HG03095 (cell line): ENCODE results near the gene IQCN.

Experiments used
- ATAC-seq: cut with Tn5 transposase; IDR thresholded peaks from one replicate; pipeline ENCODE4 v1.9.1; 2021; ENCODE audit warnings: moderate library complexity; ENCODE audit not compliant: unreplicated experiment

Gene IQCN

DNA sequence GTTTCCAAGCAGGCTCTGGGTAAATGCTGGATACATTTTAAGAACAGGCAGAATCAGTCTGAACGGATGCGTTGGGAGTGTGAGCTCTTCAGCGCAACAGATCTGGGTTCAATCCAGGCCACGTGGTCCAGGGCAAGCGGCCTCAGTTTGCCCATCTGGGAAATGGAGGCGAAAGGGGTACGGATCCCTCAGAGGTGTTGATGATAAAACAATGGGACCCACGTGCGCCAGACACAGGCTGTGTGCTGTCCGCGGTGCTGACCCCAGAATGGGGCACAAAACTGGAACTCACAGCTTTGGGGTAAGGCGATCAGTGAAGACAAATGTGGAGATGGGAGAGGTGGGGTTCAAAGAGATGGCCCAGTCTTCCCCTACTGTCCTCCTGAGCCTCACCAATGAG lies 34.9 kb downstream of the IQCN start:
- no peak for ATAC-seq

DNA sequence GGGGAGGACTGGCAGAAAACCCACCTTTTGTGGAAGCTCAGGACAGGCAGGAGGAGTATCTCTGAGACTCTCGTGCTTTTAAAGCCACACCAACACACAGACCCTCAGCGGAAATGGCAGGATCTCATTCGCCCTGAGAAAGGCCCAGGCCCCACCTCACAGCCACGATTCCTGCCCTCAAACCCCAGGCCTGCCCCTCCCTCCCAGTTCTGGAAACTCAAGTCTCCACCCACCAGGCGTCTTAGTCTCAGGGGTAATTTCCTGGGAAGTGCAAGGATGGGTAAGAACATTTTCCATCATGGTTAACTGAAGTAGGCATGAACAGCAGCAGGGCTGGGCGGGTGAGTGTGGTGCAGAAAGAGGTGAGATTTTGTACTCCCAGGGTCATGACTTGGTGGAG lies 40.1 kb downstream of the IQCN start:
- ATAC-seq = no peak

DNA sequence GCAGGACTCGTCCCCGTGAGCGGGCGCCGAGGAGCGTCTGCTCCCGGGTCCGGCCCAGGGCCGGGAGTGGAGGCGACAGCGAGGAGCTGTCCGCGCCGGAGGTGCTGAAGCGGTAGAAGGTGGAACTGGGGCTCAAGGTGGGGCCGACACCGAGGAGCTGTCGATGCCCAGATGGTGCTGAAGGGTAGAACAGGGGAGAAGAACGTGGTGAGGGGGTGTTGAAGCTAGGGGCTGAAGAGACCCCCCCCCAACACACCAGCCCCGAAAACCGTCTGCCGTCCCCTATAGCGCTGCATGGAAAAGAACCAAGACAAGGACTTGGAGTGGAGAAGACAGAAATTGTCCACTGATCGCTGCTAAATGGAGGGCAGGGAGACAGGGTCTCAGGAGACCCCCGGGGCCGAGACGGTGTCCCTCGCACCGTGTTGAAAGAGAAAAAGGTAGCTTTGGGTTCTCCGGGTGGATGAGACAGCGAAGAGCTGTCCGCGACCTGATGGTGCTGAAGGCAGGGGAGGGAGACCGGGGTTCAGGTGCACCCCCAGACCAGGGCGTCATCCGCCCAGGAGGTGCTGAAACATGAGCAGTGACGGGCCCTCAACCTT lies 40.9 kb downstream of the IQCN start:
- no peak for ATAC-seq

DNA sequence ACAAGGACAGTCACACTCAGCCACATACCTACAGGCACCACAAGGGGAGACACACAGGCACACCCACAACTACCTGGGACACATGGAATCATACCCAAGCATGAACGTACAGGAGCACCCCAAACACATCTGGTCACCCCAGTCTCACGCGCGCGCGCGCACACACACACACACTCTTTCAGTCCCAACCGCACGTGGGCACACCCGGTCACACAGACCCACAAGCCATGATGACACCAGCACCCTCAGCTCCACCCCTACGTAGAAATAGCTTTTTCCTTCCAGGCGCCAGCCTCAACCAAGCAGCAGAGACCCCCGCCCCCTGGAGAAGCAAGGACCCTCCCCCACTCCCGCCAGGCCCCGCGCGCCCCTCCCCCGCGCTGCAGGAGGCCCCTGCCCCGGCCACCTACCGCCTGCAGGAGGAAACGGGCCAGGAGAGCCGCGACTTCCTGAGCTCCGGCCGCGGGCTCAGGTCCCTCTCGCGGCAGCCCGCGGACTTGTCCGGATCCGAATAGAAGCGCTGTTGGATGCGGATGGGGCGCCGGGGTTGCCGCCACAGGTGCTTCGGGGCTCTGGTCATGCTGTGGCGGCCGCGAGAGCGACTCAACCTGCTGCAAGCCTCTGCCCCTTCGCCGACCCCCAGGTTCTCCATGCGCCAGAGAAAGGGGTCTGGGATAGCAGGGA lies 41.6 kb downstream of the IQCN start:
- no peak for ATAC-seq

DNA sequence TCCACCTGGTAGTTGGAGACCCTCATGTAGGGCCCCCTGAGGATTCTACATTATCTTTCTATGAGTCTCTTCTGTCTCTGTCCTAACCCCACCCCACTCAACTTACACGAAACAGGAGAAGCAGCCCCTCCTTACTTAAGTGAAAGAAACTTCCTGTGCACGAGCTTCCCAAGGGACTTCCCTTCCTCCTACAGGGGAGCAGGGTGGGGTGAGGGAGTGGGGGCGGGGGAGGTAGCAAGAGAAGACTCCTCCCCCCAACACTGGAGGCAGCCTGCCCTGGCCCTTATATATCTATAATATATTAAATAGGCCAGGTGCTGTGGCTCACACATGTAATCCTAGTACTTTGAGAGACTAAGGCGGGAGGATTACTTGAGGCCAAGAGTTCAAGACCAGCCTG lies 42.5 kb downstream of the IQCN start:
- no peak for ATAC-seq

DNA sequence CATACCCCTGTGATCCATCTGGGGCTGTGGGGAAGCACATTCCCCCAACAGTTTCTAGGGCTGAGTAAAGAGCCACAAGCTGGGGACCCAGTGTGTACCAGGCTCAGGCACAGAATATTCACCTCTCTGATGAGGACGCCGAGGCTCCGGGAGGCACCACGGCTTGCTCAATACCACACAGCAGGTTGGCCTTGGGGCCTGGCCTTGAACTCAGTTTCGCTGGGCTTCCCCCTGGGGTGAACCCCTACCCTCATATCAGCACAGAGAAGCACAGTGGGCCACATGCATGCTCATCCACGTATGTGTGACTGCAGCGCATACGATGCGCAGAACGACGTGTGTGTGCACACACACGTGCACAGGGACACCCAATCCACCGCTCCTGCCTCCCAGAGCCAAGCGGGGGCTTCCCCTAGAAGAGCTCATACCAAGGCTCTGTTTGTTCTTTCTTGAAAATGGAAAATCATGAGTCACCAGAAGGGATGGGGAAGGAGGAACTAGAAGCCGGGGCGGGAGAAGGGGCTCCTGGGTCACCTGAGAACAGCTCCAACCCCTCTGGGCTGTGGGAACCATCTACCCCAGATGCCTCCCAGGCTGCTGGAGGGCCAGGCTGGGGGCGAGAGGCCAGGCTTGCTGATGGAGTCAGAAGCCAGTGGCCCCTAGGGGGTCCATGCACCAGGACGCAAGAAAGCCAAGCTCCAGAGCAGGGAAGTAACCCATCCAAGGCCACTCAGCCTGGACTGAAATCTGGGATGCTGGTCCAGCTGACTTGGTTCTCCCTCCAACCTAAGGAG lies 43.1 kb downstream of the IQCN start:
- no peak for ATAC-seq

DNA sequence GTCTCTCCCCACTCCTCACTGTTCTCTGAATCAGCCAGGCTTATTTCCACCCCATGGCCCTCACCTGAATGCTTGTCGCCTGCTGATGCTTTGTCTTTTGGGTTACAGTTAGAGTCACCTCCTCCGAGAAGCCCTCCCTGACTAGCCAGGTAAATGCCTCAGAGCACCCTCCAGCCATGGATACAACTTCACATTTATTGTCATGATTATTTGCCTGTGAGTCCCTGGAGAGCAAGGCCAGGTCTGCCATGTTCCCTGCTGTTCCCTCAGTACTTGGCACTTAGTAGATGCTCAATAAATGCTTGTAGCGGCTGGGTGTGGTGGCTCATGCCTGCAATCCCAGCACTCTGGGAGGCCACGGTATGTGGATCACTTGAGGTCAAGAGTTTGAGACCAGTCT lies 44.3 kb downstream of the IQCN start:
- ATAC-seq = no peak

DNA sequence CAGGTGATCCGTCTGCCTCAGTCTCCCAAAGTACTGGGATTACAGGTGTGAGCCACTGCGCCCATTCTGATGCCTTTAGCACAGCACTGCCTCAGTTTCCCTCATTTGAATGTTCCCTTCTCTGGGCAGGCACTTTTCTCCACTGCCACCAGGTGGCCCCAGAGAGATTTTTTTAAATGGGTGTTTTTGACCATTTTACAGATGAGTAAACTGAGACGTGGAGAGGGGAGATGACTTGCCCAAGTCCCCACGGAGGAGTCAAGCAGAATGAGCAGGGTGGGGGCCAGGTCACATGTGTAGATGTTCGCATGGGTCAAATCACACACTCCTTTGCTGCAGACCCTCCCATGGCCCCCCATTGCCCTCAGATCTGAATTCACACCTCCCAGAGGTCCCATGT lies 44.8 kb downstream of the IQCN start:
- ATAC-seq = no peak

DNA sequence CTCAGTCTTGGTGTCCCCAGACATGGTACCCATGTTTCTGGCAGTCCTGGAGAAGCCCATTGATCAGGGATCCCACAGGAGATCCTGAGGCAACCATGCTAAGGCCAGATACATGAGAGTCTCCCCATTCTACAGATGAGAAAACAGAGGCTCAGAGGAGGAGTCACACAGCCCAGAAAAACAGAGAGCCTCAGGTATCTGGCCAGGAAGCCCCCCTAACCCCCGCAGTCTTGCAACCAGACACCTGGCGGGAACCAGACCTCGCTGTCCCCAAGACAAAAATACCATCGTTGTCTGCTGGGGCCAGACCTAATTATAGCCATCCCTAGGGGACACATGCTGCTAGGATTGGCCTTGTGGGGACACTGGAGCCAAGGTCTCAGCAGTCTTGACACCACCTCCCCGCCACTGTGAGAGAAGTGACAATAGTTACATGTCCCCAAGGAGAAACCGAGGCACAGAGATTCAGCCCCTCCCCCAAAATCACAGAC lies 46.4 kb downstream of the IQCN start:
- no peak for ATAC-seq

DNA sequence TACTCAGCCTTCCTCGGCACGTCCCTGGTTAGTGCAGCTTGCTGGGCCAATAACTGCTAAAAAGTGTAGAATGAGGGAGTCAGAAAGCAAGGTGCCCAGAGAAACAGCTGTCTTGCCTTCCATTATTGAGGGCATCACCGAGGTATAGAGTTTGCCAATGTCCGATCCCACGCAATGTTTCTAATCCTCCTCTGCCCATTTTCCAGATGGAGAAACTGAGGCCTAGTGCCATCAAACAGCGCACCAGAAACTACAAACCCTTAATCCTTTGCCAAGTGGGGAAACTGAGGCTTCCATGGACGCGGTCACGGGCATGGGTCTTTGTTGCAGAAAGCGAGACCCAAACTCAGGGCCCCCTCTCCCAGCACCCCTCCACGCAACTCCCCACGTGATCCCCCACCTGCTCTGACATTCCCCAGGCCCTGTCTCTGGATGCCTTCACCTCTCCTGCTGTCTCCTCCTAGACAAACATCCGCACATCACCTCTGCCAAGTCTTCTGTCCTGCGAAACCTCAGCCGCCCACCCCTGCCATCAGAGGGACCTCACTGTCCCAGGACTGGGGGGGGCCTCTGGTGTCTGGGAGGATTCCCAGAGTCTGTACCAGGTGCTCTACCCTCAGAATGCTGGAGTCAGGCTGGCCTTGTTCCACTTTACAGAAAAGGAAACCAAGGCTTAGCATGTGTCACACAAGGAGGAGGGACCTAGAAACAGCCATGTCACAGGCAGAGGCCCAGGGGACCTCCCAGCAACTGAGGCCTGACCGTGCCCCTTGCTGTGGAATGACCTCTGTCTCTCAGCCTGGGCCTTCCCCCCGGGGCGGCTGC lies 47.1 kb downstream of the IQCN start:
- ATAC-seq = no peak

DNA sequence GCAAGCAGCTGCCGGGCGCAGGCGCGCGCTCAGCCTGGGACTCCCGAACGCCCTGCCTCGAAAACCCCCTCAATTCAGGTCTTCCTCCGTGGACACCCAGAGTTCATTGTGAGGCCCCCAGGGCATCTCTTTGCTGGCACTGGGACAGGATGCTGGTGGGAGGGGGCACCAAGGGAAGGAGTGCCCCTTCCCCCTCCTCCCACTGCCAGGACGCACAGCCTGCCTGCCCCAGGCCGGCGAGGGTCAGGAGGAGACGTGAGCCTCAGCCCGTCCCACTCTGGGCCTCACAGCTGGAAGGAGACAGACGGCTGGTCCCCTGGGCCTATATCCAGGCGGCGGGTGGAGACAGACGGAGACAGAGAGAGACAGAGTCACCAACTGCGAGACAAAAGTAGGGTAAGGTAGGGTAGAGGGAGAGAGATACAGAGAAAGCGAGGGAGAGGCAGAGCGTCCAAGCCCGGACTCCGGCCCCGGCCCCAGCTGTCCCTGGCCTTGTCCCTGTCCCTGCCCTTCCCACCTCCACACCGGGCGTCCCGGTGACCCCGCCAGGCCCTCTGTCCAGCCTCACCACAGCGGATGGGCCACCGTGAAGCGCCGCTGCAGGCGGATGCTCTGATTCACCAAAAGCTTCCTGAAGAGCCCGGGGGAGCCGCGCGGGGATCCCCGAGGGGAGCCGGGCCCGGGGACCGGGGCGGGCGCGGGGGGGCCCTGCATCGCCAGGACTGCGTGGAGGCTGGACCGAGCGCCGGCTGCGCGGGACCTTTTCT lies 48.4 kb downstream of the IQCN start, which contains the start of gene PDE4C:
TSS of gene PDE4C (minus strand) at position 737 of the 767 bp plus-strand sequence. CDS start at position 714, 23 bp downstream.
- ATAC-seq = no peak

DNA sequence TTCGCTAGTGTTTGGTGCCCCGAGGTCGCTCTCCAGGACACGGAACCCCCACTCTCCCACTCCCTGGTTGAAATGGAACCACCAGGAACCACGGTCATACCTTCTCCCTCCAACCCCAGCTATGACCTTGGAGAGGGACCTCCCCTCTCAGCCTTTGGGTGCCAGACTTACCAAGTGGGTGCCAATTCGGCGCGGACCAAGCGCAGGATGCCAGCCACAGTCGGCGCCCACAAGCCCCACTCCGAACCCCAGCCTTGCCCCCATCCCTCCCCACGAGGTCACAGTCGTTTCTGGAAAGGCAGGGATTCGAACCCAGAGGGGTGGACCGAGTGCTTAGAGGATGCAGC lies 48.9 kb downstream of the IQCN start:
- ATAC-seq = no peak

DNA sequence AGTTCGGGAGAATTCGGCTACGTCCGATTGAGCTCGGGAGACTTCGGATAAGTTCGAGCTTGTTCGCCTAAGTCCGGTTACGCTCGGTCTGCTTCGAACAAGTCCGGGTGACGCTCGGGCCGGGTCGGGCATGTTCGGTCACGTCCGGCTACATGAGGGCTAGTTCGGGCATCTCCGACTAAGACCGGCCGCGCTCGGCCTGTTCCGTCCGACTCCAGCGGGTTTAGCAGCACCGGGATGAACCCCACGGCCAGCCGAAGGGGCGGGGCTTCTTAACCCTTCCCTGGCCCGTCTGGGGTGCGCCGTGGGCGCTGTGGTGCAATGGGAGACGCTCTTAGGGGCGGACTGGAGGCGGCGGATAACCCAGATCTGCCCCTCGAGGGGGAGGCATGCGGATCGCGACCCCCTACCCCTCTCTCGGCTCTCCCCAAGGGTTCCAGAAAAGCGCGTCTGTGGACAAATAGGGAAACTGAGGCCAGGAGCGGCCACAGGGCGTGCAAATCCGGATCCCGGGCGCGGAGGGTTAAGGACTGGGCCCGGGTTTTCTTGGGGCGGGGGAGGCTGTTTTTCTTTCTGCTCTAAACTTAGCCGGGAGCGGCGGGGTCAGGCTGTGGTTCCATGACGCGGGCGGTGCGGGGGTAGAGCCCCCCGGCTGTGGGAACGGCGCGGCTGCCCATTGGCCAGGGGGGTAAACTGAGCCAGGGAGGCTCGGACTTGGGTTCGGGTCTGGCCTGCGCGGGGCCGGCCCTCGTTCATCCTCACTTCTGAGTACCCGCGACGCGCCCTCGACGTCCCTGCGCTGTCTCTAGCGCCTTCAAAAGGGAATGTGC lies 49.5 kb downstream of the IQCN start:
- ATAC-seq = peak; percentile 83

DNA sequence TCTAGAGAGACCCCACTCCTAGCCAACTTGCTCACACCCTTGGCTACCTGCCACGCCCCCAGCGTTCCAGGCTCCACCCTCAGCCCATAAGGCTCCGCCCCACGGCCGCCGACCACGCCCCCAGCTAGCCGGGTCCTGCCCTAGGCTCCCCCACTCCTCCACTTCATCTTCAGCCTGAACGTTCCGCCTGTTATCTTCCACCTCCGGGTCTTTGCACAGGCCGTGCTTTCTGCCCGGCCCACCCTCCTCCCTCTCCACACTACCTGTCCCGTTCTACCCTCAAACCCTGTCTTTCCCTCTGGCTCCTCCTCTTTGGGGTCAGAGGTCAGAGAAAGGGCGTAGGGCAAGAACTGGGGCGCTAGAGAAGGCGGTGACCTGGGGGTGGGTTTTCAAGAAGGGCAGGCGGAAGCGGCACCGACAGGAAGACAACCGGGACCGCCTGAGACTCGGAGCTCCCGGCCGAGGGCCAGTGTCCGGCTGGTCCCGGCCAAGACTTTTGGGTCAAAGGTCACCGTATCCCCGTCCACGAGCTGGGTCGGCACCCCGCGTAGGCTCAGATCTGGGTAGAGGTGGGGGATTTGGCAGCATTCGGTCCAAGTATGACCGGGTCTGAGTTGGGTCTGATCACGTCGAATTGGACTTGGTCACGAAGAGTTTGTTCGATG lies 50.3 kb downstream of the IQCN start:
- ATAC-seq = no peak

DNA sequence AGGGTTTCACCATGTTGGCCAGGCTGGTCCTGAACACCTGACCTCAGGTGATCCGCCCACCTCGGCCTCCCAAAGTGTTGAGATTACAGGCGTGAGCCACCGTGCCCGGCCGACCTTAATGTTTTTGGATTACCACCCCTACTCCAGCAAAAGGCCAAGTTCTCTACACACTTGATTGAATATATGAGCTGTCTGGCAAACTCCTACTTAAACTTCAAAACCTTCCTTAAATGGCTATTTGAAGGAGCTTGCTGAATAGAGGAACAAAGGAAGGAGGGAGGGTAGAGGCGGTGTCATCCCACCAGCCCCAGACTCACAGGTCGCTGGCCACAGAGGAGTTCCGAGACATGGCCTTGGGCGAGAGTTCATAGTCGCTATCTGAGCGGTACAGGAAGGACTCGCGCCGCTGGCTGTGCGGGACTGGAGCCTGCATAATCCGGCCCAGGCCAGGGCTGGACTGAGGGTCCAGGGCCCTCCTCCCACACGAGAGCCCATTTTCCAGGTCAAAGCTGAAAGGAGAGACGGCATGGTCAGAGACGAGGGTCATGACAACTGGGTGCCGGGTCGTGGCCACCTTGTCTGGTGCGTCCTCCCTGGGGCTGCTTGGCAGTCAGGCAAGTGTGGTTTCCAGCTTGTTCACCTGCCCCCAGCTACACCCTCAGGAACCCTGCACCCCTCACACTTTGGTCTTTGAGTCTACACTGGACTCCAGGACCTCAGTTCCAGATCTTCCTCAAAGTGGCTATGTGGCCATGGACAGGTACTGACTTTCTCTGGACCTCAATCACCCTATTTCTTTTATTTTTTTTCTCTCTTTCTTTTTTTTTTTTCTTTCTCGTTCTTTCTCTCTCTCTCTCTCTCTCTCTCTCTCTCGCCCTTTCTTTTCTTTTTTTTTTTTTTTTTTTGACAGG lies 52.2 kb downstream of the IQCN start:
- no peak for ATAC-seq

DNA sequence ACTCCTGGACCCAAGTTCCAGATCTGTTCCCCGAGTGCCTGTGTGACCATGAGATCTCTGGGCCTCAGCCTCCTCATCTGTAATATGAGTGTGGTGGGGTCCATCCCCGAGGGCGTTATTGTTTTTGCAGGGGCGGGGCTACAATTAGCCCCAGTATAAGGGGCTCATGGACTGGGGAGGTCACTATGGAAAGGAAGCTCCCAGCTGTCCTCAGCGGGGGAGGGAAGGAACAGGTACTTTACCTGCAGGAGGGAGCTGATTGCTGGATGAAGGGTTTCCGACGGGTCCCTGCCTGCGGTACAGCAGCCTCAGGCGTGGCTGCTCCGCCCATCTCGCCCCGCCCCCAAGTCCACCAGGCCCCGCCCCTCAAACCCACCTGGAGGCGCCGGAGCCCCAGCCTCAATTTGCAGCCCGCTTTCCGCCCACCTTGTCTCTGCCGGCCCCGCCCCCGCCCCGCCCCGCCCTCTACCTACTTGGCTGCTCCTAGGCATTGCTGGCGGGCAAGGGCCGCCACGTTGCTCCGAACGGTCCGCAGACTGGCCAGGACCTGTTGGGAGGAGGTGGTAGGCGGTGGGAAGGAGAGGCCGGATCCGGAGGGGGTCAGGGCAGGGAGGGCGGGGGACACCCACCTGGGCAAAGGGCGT lies 53.5 kb downstream of the IQCN start:
- ATAC-seq = no peak

DNA sequence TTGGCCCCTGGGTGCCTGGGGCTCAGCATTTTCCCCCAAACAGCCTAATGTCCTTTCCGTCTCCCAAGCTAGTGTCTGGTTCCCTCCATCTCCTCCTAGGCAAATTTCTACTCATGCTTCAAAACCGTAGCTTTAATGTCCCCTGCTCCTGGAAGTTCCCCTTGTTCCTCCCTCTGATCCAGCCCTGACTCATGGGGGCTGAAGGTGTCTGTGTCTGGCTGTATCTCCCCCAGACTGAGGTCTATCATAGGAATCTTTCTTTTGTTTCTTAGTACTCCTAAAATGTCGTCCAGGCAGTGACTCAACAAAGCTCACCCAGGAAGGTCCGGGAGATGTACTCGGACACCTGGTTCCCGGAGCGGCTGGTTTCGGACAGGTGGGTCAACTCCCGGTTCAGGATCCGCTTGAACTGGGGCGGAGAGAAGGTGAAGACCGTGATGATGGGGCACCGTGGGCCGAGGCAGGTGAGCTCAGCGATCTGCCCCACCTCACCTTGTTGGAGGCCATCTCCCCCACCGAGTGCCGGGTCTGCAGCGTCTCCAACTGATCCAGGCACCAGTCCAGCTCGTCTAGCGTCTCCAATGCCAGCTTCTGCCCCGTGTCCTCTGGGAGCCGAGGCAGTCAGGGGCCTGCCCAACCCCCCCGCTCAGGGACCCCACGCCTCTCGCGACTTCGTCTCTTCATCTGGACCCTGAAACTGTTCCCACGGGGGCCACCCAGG lies 54.2 kb downstream of the IQCN start:
- ATAC-seq = no peak
